Skeletal muscle cell (primary cell): ENCODE measurements around the gene ANAPC2.

Experiments
- DNase-seq: peaks from one replicate; pipeline ENCODE4 v3.0.0-alpha.2; 2010; ENCODE audit warnings: low read depth
- H3K4me3 ChIP-seq: 2 replicates; pipeline ENCODE4 v1.5.1; 2011; ENCODE audit warnings: low read depth, mild to moderate bottlenecking, control low read depth, low read length, moderate library complexity

The ANAPC2 gene

DNA sequence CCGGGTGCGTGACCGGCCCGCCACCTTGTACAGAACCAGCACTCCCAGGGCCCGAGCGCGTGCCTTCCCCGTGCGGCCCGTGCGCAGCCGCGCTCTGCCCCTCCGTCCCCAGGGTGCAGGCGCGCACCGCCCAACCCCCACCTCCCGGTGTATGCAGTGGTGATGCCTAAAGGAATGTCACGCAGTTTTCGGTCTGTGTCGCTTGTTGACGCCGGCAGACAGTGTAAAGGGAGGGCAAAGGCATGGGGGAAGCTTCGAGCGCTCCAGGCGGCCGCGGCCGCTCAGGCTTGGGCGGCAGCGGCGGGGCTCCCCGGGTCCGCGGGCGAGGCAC is 19.8 kb downstream of the ANAPC2 start:
- H3K4me3 ChIP-seq = peak overlapping the region; percentile 15
- DNase-seq = no peak

- DNase-seq = no peak
- no peak overlapping the region for H3K4me3 ChIP-seq
These were observed 20.4 kb downstream of the ANAPC2 start for GRCh38 chr9:137167747-137168572.

- no peak overlapping the region for H3K4me3 ChIP-seq
- DNase-seq = no peak
These were observed 21.0 kb downstream of the ANAPC2 start for GRCh38 chr9:137167277-137167746.

DNA sequence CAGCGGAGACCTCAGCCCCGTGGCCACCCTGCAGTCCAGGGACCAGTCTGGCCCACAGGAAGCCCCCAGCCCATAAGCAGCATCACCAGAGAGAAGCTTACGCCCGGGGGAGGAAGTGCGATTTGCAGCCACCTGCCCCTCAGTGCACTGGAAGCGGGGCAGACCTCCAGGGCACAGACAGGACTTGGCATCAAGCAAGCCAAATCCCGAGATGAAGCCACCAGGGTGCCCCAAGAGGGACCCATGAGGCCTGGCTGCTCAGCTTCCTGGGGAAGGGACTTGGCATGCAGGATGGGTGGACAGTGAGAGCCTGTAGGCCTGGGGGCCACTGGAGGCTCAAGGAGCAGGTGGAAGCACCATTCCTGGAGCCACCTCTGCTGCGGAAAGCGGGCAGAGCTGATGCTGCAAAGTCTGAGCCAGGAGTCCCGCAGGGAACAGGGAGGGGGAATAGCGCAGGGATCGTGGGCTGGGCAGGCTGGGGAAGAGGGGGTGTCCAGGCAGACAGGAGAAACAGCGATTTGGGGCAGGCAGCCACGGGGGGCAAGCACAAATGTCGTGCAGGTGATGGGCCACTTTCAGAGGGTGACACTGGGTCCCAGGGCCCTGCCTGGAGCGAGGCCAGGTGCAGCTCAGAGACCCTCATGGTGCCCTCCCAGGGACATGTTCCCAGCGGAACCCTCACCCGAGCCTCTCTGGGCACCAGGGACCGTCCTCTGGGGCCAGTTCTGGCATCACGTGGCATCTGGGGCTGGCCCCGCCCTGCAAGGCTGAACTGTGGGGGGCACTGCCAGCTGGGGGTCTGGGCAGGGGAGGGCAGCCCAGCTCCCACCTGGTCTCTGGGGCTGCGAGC is 21.8 kb downstream of the ANAPC2 start:
- DNase-seq = no peak
- no peak overlapping the region for H3K4me3 ChIP-seq

GRCh38 chr9:137165250-137165836 is 23.0 kb downstream of the ANAPC2 start:
- DNase-seq = no peak
- no peak overlapping the region for H3K4me3 ChIP-seq

DNA sequence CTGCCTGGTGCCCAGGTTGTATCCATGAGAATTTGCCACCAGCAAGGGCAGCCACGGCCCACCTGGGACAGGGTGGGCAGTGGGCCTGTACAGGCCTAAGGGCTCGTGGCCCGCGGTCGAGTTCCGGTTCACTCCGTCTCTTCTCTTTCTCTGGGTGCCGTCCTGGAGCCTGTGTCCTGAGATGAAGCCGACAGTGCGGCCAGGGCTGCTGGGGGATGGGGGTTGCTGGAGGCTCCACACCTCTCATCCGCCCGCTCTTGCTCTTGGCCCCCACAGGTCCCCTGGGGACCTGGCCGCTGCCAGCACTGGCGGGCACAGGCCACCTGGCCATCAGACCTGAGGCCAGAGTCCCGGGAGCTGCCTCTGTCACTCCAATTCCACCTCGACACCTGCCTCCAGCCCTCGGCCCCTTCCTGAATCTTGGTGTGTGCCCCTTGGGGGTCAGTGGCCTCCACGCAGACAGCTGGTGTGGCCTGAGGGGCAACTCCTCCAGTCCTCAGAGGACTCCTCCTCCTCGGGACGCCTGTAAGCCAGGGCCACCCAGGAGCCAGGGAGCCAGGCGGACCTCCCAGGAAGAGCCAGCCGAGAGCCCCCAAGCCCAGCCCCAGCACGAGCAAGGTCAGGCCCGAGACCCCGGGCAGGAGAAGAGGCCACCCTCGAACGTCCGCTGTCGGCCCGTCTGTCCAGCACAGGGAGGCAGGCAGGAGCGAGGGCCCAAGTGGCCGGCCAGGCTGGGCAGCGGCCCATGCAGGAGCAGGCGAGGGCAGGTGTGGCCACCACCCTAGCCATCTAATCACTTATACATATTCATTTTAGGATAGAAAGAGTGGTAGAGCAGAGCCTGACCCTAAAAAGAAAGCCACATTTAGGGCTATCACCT is 23.8 kb downstream of the ANAPC2 start:
- DNase-seq = no peak
- H3K4me3 ChIP-seq = no peak overlapping the region

DNA sequence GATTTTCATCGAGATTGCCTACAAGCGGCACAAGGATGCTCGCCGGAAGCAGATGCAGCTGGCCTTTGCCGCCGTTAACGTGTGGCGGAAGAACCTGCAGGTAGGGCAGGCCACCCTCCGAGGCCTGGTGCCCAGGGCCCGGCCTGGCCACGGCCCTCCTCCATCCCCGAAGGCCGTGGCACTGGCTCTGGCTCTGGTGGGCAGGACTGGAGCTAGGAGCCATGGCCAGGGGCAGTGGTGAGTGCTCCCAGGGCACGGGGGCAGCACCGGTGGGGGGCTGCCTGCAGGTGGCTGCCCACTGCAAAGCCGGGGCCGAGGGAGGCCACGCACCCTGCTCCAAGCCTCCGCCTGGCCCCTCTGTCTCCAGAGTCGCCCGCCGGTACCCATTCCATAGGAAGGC is 24.6 kb downstream of the ANAPC2 start:
- H3K4me3 ChIP-seq = no peak overlapping the region
- DNase-seq = no peak

DNA sequence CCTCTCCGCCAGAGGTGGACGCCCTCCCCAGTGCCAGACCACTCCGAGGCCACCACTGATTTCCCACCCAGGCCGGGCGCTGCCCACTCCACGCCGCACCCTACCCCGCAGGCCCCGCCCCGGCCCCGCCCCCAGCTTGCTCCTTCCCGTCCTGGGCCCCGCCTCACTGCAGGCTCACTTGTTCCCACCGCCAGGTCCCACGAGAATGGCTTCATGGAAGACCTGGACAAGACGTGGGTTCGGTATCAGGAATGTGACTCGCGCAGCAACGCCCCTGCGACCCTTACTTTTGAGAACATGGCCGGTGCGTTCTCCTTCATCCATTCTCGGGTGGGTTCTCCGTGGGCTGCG is 25.0 kb downstream of the ANAPC2 start:
- no peak for DNase-seq
- peak overlapping the region; percentile 29 for H3K4me3 ChIP-seq

DNA sequence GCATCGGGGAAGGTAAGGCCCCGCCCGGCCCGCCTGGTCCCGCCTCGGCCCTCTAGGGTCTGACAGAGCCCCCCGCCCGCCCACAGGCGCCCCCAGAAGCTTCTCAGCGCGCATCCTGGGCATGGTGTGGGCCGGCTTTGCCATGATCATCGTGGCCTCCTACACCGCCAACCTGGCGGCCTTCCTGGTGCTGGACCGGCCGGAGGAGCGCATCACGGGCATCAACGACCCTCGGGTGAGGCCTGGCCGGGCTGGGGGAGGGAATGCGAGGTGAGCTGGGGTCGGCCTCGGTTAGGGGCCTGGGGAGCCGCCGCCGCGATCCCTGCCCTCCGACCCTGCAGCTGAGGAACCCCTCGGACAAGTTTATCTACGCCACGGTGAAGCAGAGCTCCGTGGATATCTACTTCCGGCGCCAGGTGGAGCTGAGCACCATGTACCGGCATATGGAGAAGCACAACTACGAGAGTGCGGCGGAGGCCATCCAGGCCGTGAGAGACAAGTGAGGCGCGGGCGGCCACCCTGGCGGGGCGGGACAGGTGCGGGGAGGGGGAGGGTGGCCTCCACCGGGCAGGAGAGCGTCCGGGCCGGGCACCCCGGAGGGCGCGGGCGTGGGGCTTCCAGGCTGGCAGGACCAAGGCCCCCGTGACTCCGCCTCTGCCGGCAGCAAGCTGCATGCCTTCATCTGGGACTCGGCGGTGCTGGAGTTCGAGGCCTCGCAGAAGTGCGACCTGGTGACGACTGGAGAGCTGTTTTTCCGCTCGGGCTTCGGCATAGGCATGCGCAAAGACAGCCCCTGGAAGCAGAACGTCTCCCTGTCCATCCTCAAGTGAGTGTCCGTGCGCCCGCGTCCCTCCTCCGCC is 25.6 kb downstream of the ANAPC2 start:
- DNase-seq = no peak
- H3K4me3 ChIP-seq = peak overlapping the region; percentile 29

GRCh38 chr9:137161558-137162486 is 26.5 kb downstream of the ANAPC2 start:
- DNase-seq = no peak
- no peak overlapping the region for H3K4me3 ChIP-seq

GRCh38 chr9:137160716-137161557 is 27.4 kb downstream of the ANAPC2 start:
- DNase-seq = no peak
- H3K4me3 ChIP-seq = no peak overlapping the region

DNA sequence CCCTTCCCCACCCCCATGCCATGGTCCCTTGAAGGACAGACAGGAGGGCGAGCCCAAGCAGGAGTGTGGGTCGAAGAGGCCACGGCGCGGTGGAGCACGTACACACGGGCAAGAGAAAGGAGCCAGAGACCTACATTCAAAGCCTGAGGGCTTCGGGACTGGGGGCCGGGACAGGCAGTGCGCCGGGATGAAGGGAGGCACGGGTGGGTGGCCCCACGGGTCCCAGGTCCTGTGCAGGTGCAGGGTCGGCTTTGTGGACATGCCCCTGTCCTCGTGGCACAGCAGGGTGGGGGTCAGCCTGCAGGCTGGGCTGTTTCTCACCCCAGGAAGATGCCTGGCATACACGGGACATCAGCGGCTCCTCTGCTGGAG is 28.3 kb downstream of the ANAPC2 start:
- no peak for DNase-seq
- H3K4me3 ChIP-seq = no peak overlapping the region

DNA sequence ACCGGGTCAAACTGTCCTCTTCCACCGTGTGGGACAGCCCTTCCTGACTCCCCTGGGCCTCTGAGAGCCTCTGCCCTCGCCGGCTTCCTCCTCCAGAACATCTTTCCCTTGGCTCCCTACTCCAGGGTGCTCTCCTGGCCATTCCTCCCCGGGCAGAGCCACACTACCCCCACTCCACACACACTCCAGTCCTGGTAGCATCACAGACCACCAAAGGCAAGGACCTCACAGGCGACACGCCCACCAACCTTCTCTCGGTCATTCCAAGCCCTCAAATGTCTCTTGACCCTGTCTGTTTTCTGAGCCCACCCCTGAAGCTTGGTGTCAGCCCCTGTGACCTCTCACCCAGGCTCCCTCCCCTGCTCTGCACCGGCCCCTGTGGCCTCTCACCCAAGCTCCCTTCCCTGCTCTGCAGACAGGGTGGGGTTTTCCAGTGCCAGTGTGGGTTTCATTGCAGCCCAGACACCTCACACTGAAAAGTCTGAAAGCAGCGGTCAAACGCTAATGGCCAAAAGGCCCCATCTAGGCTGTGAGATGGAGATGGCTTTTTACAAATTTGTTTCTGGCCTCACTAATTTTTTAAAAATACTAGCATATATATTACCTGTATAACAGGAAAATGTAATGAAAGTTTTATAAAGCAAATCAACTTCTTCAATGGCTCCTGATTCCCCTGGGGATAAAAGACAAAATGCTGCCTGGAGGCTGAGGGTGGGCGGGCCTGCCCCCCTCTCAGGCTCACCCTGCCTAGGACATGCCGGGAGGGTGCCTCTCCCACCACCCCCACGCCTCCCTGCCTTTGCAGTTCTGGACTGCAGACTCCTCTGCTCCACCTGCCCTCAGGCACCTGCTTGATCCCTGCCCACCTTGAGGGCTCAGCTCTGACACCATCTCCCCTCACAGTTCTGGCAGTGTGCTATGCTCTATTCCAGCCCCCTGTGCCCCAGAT is 29.0 kb downstream of the ANAPC2 start:
- no peak overlapping the region for H3K4me3 ChIP-seq
- no peak for DNase-seq

DNA sequence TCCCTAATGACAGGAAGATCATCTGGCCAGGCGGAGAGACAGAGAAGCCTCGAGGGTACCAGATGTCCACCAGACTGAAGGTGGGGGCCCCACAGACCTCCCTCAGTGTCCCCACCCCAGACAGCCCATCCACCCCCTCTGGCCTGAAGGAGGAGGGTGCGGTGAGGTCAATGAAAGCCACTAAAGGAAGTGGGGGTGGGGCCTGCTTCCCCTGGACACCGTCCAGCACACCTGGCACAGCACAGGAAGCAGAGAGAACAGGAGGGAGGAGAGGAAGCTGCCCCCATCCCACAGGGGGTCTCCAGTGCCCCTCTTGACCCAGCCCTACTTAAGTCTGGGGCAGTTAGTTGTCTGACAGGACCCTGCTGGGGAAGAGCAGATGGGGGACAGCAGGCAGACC is 29.7 kb downstream of the ANAPC2 start:
- no peak overlapping the region for H3K4me3 ChIP-seq
- DNase-seq = no peak

- no peak for DNase-seq
- no peak overlapping the region for H3K4me3 ChIP-seq
These were observed 30.5 kb downstream of the ANAPC2 start for GRCh38 chr9:137157618-137158415.
